ENCODE results near the gene SRPX.

The SRPX gene

GRCh38 chrX:38206036-38206435, 14.6 kb downstream of the SRPX start:
- H3K4me1 ChIP-seq (ENCODE audit: control insufficient read depth in 1 of 2, insufficient read depth in 1 of 2, low read depth in 1 of 2, low read length in 1 of 2), result no peaks in the 10 kb centered on the region
- H3K9me3 ChIP-seq, result no peaks in the 10 kb centered on the region
- H3K27me3 ChIP-seq, result no peaks in the 10 kb centered on the region
- H3K4me3 ChIP-seq (ENCODE audit: low read depth in 1 of 2, low read length in 1 of 2), result no peak overlapping the region
- no peaks in the 10 kb centered on the region for H3K36me3 ChIP-seq
- TF ChIP-seq, protein P1, sequence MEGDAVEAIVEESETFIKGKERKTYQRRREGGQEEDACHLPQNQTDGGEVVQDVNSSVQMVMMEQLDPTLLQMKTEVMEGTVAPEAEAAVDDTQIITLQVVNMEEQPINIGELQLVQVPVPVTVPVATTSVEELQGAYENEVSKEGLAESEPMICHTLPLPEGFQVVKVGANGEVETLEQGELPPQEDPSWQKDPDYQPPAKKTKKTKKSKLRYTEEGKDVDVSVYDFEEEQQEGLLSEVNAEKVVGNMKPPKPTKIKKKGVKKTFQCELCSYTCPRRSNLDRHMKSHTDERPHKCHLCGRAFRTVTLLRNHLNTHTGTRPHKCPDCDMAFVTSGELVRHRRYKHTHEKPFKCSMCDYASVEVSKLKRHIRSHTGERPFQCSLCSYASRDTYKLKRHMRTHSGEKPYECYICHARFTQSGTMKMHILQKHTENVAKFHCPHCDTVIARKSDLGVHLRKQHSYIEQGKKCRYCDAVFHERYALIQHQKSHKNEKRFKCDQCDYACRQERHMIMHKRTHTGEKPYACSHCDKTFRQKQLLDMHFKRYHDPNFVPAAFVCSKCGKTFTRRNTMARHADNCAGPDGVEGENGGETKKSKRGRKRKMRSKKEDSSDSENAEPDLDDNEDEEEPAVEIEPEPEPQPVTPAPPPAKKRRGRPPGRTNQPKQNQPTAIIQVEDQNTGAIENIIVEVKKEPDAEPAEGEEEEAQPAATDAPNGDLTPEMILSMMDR (IDR thresholded peaks at IDR 0.05), result no peak
- no peak overlapping the region for H3K27ac ChIP-seq

GRCh38 chrX:38205039-38205438, 15.6 kb downstream of the SRPX start:
- TF ChIP-seq, protein P1 (IDR thresholded peaks at IDR 0.05), result no peak
- H3K27me3 ChIP-seq, result no peaks in the 10 kb centered on the region
- no peak overlapping the region for H3K4me3 ChIP-seq (ENCODE audit: low read depth in 1 of 2, low read length in 1 of 2)
- no peaks in the 10 kb centered on the region for H3K4me1 ChIP-seq (ENCODE audit: control insufficient read depth in 1 of 2, insufficient read depth in 1 of 2, low read depth in 1 of 2, low read length in 1 of 2)
- H3K36me3 ChIP-seq, result no peaks in the 10 kb centered on the region
- no peak overlapping the region for H3K27ac ChIP-seq
- H3K9me3 ChIP-seq, result no peaks in the 10 kb centered on the region

- Histone ChIP-seq H3K9me3 (no peaks in the 10 kb centered on the region), H3K36me3 (no peaks in the 10 kb centered on the region), H3K27me3 (no peaks in the 10 kb centered on the region), H3K27ac (no peak overlapping the region), H3K4me3 (ENCODE audit: low read depth in 1 of 2, low read length in 1 of 2) (no peak overlapping the region), H3K4me1 (ENCODE audit: control insufficient read depth in 1 of 2, insufficient read depth in 1 of 2, low read depth in 1 of 2, low read length in 1 of 2) (no peaks in the 10 kb centered on the region)
- TF ChIP-seq, protein P1 (IDR thresholded peaks at IDR 0.05), result no peak
Measured at GRCh38 chrX:38192007-38192810, 28.5 kb downstream of the SRPX start.

GRCh38 chrX:38189431-38190250, 31.0 kb downstream of the SRPX start:
- no peaks in the 10 kb centered on the region for H3K9me3 ChIP-seq
- H3K4me3 ChIP-seq (ENCODE audit: low read depth in 1 of 2, low read length in 1 of 2), result no peak overlapping the region
- H3K27me3 ChIP-seq, result no peaks in the 10 kb centered on the region
- no peak overlapping the region for H3K27ac ChIP-seq
- TF ChIP-seq, protein P1 (IDR thresholded peaks at IDR 0.05), result no peak
- no peaks in the 10 kb centered on the region for H3K36me3 ChIP-seq
- H3K4me1 ChIP-seq (ENCODE audit: control insufficient read depth in 1 of 2, insufficient read depth in 1 of 2, low read depth in 1 of 2, low read length in 1 of 2), result no peaks in the 10 kb centered on the region

GRCh38 chrX:38183596-38183995, 37.1 kb downstream of the SRPX start:
- no peaks in the 10 kb centered on the region for H3K4me1 ChIP-seq (ENCODE audit: control insufficient read depth in 1 of 2, insufficient read depth in 1 of 2, low read depth in 1 of 2, low read length in 1 of 2)
- H3K4me3 ChIP-seq (ENCODE audit: low read depth in 1 of 2, low read length in 1 of 2), result no peak overlapping the region
- H3K9me3 ChIP-seq, result no peaks in the 10 kb centered on the region
- no peaks in the 10 kb centered on the region for H3K27me3 ChIP-seq
- no peak overlapping the region for H3K27ac ChIP-seq
- no peaks in the 10 kb centered on the region for H3K36me3 ChIP-seq
- TF ChIP-seq, protein P1 (IDR thresholded peaks at IDR 0.05), result no peak
